GM12865 (cell line): ENCODE data around the gene XPO4.
"Not testable (repeated sequence)": the region's sequence is repeated elsewhere in the genome, so short reads cannot be mapped to it uniquely, and the experiment has no call there.

ENCODE experiments used
- DNase-seq: peaks from one replicate; pipeline ENCODE4 v3.0.0; 2010; ENCODE audit warnings: low read depth
- H3K4me3 ChIP-seq: 2 replicates; pipeline ENCODE4 v1.5.1; 2011; ENCODE audit warnings: mild to moderate bottlenecking, low read depth, low read length, control low read depth
- CTCF ChIP-seq: IDR thresholded peaks from 2 replicates; pipeline ENCODE4 v1.5.1; 2011; ENCODE audit warnings: low read length, control low read depth, low read depth, inconsistent platforms; ENCODE audit not compliant: insufficient read depth; ENCODE audit errors: missing control alignments

Gene XPO4

GRCh38 chr13:20767309-20767943, 135.1 kb downstream of the XPO4 start:
- no peak for DNase-seq
- no peak for TF ChIP-seq CTCF
- H3K4me3 ChIP-seq, result no peak overlapping the region

DNA sequence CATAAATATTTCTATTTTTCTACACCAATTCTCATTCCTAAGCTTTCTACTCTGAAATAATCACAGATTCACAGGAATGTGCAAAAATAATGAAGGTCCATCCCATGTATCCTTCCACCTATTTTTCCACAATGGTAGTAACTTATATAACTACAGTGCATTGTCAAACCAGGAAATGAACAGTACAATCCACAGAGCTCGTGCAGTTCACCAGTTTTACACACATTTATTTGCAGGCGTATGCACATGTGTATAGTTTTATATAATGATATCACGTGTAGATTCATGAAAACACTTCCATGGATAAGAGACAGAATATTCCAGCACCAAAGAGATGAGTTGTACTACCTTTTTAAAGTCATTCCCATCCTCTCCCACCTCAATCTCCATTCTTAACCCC, 141.7 kb downstream of the XPO4 start:
- TF ChIP-seq CTCF, result no peak
- no peak overlapping the region for H3K4me3 ChIP-seq
- no peak for DNase-seq

GRCh38 chr13:20754009-20754408, 148.5 kb downstream of the XPO4 start:
- no peak overlapping the region for H3K4me3 ChIP-seq
- no peak for DNase-seq
- TF ChIP-seq CTCF, result no peak

DNA sequence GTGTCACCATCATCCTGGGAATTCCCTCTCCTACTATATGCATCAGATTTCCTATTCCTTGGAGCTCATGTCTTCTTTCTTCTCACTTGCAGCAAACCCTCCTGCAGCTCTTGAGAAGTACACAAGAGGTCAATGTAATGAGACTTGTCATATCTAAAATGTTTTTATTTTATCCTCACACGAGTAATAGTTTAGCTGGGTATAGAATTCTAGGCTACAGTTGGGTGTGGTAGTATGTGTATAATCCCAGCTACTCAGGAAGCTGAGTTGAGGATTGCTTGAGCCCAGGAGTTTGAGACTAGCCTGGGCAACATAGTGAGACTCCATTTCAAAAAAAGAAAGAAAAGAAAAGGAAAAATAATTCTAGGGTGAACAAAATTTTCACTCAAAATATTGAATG, 153.2 kb downstream of the XPO4 start:
- no peak for TF ChIP-seq CTCF
- DNase-seq, result no peak
- H3K4me3 ChIP-seq, result no peak overlapping the region

DNA sequence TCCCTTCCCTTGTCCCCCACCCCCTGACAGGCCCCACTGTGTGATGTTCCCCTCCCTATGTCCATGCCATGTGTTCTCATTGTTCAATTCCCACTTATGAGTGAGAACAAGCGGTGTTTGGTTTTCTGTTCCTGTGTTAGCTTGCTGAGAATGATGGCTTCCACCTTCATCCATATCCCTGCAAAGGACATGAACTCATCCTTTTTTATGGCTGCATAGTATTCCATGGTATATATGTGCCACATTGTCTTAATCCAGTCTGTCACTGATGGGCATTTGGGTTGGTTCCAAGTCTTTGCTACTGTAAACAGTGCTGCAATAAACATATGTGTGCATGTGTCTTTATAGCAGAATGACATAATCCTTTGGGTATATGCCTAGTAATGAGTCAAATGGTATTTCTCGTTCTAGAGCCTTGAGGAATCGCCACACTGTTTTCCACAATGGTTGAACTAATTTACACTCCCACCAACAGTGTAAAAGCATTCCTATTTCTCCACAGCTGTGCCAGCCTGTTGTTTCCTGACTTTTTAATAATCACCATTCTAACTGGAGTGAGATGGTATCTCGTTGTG, 158.6 kb downstream of the XPO4 start:
- H3K4me3 ChIP-seq, DNase-seq: not testable (repeated sequence)

- no peak for DNase-seq
- H3K4me3 ChIP-seq, result no peak overlapping the region
- TF ChIP-seq CTCF, result no peak
Measured at GRCh38 chr13:20740021-20740420, 162.5 kb downstream of the XPO4 start.

DNA sequence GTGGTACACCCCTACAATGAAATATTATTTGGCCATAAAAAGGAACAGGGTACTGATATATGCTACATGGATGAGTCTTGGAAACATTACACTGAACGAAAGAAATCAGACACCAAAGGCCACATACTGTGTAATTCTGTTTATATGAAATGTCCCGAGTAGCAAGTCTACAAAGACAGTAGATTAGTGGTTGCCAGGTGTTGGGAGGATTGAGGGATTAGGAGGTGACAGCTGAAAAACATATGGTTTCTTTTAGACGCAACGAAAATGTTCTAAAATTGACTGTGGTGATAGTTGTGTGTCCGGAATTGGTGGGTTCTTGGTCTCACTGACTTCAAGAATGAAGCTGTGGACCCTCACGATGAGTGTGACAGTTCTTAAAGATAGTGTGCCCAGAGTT, 163.9 kb downstream of the XPO4 start:
- TF ChIP-seq CTCF, result no peak
- DNase-seq, result no peak
- no peak overlapping the region for H3K4me3 ChIP-seq
